Activated CD4-positive, alpha-beta T cell treated with anti-CD3 and anti-CD28 coated beads, Interleukin-2, amount 50 U/mL, for 24 hours (primary cell): ENCODE results near the gene ZBTB17.

Source experiments
- DNase-seq, 2 donors: peaks; one replicate each; pipeline ENCODE4 v3.0.0-alpha.2; 2020; ENCODE audit warnings: low read depth in 1 of 2, low spot score in 1 of 2

Gene ZBTB17

GRCh38 chr1:15961492-15961891, 14.4 kb downstream of the ZBTB17 start:
- DNase-seq, result no peak

DNA sequence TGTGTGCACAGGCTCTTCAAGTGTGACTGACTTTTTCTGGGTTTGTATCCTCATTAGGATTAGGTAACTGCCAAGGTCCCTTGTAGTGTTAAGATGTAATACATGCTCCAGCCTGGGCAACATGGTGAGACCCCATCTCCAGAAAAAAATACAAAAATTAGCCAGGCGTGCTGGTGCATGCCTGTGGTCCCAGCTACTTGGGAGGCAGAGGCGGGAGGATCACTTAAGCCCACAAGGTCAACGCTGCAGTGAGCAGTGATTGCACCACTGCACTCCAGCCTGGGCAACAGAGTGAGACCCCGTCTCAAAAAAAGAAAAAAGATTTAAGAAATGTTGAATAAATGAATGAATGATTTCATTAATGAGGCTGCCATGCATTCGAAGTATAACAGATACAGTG, 15.1 kb downstream of the ZBTB17 start:
- no peak for DNase-seq

GRCh38 chr1:15959827-15960446, 16.0 kb downstream of the ZBTB17 start:
- DNase-seq, result peak in 1 of 2 donors; percentile 51

DNA sequence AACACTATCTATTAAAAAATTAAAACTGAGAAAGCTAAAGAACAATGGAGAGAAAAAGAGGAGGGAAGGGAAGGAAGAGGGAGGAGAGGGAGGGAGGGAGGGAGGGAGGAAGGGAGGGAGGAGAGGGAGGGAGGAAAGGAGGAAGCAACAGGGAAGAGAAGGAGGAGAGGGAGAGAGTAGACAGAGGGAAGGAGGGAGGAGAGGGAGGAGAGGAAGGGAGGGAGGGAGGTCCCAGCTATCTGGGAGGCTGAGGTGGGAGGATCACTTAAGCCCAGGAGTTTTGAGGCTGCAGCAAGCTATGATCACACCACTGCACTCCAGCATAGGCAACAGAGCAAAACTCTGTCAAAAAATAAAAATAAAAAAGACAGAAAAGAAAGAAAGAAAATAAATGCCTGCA, 16.5 kb downstream of the ZBTB17 start:
- DNase-seq, result no peak

- no peak for DNase-seq
Measured at GRCh38 chr1:15958793-15959192, 17.1 kb downstream of the ZBTB17 start.

GRCh38 chr1:15958111-15958510, 17.8 kb downstream of the ZBTB17 start:
- DNase-seq, result no peak

DNA sequence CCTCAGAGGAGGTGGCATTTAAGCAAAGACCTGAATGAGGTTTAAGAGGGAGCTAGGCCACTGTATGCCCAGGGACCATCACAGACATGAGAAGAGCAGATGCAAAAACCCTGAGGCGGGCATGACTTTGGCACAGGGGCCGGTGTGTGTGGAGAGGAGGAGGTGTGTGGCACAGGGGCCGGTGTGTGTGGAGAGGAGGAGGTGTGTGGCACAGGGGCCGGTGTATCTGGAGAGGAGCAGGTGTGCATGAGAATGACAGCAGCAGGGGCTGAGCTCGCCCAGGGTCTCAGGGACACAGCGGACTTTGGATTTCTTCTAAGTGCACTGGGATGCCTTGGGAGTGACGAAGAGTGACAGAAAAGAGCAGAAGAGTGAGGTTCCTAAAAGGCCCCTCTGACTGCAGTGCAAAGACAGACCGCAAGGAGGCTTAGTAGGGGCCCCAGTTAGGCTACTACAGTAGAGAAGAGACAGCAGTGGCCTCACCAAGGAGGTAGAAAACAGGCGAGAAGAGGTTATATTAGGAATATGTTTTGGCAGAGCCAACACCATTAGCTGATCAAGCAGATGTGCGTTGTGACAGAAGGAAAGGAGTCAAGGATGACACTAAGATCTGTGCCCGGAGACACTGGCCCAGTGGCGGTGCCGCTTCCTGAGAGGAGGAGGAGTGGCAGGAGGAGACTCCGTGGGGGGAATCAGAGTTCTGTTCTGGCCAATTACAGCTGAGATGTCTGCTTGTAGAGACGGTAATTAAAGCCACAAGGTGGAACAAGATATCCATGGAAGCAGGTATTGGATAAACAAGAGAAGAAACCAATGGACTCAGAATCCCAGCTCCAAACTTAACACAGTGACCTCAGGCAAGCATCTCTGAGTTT, 18.4 kb downstream of the ZBTB17 start:
- no peak for DNase-seq

DNA sequence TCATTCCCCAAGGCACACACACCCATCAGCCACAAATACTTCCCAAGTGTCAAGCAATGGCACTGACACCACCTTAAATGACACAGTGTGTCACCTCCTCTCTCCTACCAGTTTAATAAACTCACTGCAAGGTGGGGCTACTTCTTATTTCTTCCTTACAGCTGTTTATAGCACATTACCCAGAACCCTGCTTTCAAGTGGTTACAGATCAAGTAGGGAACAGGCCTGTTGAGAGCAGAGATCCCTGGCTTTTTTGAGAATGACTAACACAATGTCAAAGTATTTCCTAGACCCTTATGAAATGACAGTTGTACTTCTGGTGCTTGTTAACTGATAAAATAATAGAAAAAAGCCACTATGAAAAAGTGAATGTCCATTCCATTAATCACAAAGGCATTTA, 19.8 kb downstream of the ZBTB17 start:
- DNase-seq, result no peak

GRCh38 chr1:15955552-15955951, 20.3 kb downstream of the ZBTB17 start:
- DNase-seq, result no peak

- DNase-seq, result no peak
Measured at GRCh38 chr1:15954316-15954715, 21.6 kb downstream of the ZBTB17 start.

GRCh38 chr1:15953791-15954241, 22.1 kb downstream of the ZBTB17 start:
- DNase-seq, result no peak

GRCh38 chr1:15953294-15953771, 22.6 kb downstream of the ZBTB17 start:
- DNase-seq, result no peak

- peak in 1 of 2 donors; percentile 40 for DNase-seq
Measured at GRCh38 chr1:15952317-15953258, 23.3 kb downstream of the ZBTB17 start.

DNA sequence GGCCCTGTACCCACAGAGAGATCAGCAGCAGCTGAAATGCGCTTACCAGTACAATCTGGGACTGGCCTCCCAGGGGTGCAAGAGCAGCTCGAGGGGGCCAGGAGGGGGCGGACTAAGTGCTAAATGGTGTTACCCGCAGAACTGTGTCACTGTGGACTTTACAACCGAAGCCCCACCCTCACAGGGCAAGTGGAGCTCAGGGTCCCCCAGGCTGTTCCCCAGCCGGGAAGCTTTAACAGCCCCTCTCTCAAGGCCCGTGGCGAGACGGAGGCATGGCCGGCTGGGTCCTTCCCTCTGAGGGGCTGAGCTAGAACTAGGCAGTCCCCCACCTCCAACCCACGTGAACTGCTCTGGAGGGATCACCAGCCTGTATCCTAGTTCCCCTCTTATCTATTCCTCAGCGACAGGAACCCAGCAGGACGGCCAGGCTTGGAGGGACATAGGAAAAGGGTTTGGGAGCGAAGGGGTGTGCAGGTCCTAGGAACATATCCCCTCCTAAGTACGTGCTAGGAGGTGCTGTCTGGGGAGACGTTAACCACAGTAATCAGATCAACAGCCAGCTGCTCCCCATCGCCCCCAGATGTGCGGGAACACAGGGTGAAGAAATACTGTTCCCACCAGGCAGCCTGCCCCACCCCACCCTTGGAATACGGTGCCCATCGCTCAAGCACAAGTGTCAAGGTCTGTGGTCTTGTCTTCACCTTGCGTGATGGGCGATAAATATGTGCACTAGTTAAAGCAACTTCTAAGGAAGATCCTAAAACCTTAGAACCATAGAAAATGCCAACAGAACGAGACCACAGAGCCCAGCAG, 24.4 kb downstream of the ZBTB17 start:
- peak in 1 of 2 donors; percentile 33 for DNase-seq

DNA sequence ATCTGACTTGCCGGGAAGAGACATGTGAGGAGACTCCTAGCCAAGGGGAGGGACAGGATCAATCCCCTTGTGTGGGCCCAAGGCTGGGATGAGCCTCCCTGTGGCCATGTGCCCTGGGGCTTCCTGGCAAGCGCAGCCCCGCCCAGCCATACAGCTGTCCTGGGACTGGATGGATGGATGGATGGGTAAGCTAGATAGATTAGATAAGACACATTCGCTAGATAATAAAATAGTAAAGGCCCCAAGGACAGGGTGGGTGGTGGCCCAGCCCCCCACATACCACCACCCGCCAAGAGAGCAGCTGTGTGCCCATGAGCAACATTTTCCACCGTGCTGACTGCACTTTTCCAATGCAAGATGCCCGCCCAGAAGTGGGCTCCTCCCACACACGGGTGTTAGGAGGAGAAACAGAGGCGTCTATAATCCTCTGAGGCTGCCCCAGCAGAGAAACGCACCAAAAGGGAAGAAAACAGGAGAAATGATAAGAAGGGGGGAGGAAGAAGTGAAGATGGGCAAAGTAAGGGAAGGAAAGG, 25.1 kb downstream of the ZBTB17 start:
- DNase-seq, result peak; percentile 61 to 86

GRCh38 chr1:15950302-15950701, 25.6 kb downstream of the ZBTB17 start:
- DNase-seq, result peak; percentile 35 to 55

DNA sequence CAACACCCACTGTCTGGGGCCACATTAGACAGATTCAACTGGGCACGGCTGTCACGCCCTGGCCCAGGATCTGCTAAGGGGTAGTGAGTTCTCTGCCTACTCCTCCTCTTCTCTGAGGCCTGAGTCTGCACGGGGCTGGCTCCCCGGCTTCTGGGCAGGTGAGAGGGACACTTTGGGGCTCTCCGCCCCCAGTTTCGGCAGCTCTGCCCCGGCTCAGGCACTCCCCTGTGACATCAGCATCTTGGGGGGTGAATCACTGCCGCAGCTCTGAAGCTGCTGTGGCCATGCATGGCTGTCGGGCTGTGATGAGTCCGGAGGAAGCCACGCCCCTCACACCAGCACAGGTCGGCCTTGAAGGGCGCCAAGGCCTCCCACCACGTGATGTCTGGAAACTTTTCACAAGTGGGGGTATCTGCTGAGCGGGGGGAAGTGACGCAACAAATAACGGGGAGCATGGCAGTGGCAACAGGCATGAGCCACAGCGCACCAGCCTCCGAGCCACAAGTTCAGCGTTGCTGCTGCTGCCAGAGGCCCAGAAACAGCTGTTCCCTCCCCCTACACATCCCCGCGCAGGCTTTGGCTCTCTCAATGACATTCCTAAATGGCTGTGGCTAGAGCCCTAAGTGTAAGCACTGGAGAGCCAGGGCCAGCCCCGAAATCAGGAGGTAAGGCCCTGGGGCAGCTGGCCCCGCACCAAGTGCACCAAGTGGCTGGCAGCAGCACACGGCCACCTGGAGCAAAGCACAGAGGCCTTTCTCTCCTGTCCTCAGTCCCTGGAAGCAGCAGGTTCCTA, 26.3 kb downstream of the ZBTB17 start:
- DNase-seq, result peak; percentile 66 to 82

DNA sequence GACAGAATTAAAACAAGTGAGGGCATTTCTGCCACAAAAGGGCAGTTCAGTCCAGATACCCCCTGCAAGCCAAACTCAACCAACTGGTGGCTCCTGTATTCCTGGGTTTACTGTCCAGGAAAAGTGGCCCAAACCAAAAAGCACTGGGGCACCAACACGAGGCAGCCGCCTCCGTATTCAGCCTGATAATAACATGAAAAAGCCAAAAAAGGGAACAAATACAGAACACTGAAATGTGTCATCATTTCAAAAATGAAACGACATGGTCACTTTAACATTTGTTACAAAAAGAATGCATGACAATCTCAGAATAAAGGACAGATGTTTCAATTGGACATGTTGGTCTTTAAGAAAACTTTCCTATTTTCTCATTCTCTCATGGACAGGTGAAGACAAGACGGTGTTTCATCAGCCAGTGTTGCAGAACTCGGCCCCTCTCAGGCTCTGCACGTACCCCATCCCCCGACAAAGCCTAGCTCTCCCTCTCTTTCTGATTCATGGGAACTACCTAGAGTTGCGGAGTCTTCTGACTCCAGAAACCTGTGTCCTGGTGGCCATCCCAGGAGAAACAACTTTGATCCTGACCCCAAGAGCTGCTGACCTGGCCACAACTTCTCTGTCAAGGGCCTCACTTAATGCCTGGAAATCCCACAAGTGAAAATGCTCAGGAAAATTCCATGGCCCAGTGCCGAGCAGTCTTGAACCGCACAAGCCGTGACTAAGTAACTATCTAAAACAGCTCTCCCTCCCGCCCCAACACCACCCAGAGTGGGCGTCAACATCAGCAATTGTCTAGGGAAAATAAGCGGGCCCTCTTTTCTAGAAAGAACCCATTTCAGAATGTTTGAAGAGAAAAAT, 27.1 kb downstream of the ZBTB17 start:
- DNase-seq, result no peak
